GM21786 (cell line): ENCODE results near the gene RNU1-2.
"Not testable (repeated sequence)": the region's sequence is repeated elsewhere in the genome, so short reads cannot be mapped to it uniquely, and the experiment has no call there.

Source experiments
- ATAC-seq: cut with Tn5 transposase; IDR thresholded peaks from one replicate; pipeline ENCODE4 v1.9.1; 2021; ENCODE audit not compliant: unreplicated experiment

RNU1-2 gene

DNA sequence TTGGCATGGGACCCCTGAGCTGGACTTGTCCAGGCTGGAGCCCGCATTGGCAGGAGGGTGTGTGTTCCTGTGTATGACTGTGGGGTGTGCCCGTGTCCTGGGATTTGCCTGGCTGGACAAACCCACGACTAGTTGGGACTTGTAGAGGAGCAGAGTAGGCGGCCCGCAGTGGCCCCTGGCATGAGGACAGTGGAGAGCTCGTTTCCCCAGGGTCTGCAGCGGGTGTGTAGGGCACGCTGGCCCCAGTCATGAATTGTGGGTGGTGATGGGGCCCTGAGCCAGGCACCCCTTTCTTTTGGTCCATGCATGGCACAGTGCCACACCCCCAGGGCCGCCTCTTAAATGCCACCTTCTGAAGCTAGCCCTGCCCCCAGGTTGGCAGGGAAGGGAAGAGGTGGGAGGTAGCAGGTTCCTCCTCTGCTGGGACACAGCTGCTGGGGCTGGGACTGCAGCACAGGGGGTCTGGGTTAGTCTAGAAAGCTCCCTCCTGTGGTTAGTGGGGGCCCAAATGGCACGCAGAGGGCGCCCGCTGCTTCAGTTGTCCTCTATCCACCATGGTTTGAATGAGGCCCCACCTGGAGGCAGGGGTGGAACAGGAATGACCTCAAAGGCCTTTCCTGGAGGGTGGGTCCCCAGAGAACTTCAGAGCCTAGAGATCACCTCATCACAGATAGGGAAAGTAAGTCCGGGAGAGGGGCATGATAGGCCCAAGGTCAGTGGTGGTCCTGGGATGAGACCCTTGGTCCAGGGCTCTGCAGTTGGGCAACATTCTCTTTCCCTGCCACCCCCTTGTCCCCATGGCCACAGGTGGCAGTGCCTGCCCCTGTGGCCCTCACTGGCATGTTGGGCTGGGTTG lies 30.1 kb downstream of the RNU1-2 start:
- ATAC-seq = no peak

DNA sequence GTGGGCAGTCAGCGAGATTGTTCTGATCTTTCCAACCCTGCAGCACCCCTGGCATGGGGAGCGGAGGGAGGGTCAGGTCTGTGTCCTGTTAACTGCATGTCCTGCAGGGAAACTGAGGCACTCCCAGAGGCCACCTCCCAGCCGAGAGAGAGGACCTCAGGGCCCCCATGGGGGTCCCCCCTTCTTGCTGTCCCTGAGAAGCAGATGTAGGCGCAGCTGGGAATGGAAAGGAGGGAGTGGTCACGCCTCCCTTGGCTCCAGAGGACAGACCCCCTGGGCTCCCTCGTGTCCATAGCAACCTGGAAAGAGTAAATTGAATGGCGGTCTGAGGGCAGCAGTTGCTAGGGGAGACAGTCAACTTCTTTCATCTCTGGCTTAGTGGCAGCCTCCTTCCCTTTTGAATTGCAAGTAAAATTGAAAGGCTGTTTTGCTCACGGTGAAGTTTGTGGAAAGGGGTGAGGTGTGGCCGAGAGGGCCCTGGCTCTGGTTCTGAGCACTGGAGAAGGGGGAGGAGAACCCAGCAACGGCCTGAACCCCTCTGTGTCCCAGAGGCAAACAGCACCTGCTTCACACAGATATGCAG lies 30.8 kb downstream of the RNU1-2 start:
- no peak for ATAC-seq

DNA sequence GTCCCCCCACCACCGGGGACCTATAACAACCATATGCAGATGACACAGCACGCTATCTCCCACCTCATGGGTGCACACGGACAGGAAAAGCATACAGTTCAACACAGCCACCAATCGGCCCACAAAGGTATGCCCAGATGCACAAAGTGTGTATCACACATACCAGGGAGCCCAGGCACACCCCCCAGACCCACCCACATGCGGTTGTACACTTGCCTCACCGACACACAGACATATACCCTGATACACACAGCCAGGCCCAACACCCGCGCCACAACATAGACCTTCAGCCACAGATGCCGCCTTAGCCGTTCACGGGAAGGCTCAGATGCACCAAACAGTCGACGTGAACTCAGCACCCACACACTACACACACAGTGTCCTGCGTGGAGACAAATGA lies 31.5 kb downstream of the RNU1-2 start:
- no peak for ATAC-seq

DNA sequence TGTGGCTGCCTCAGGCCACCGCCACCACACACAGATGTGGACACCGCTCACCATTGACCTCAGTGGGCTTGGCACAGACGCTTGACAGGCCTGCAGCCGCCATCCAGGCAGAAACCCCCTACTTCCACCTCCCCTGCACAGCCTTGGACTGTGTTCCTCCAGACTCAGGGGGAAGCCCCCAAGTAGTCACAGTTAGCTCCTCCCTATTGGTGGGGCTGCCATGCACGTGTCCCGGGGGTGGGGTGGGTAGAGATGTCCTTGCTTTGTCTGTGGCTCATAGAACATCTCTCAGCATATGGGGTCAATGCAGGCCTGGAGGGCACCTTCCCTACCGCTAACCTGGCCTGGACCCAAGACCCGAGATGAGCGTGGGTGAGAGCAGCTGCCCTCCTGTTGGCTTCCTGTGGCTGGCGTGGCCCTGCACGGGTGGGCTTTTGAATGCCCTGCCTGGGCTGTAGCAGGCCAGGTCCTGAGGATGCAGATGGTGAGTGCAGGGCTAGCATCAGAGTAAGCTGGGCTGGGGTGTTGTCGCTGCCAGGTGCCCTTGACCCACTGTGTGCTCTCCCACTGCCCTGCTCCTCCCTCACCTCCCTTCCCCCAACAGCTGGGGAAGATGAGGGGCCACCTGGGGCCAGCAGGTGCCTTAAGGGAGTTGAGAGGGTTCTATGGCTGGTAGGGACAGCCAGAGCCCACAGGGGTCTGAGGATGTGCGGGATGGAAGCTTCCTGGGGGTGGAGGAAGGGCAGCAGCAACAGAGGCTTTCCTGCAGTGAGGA lies 32.1 kb downstream of the RNU1-2 start:
- ATAC-seq = no peak

DNA sequence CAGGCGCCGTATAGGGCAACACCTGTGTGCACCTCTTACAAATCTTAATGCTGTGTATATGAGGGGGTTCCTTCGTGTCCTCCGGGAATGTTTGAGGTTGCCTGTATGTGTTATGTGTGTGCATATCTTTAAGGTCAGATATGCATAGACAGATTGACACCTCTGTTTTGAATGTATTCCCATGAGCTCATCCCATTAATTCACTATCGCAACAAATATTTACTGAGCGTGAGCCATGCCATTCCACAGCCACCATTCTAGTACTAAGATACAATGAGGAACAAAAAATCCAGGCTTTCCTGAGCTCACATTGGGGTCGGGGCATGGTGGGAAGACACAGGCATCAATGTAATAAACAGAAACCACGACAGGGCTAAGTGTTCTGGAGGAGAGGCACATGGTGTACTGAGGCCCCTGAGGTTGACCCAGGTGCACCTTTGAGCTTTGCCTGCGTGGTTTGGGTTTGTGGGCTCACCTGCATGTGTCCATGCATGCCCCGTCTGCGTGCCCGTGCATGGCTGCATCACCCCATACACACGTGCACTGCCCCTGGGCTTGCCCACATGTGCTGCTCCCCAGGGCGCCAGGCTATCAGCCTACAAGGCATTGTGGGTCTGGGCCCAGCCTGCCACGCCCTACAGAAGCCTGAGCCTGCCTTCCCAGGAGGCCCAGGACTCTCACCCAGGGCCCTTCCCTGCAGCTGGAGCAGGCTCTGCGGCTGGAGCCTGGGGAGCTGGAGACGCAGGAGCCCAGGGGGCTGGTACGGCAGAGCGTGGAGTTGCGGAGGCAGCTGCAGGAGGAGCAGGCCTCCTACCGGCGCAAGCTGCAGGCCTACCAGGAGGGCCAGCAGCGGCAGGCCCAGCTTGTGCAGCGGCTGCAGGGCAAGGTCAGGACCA lies 33.6 kb downstream of the RNU1-2 start:
- not testable (repeated sequence) for ATAC-seq

DNA sequence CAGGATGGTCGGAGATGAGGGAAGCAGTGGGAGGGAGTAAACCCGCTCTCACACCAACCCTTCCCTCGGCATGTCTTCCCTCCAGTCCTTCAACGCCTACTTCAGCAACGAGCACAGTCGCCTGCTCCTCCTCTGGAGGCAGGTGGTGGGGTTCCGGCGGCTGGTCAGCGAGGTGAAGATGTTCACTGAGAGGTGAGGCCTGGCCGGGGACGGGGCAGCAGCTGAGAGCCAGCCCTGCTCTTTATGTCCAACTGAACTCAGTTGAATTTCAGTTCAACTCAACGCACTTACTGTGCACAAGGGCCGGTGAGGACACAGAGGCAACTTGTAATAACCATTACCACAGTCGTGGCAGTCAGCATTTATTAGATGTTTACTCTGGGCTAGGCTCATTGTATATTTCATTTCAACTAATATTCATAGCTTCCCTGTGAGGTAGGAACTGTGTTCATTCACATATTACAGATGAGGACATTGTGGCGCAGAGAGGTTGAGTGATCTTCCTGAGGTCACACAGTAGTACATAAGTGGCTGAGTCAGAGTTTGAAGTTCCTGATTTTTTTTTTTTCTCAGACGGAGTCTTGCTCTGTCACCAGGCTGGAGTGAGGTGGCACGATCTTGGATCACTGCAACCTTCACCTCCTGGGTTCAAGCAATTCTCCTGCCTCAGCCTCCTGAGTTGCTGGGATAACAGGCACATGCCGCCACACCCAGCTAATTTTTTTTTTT lies 35.6 kb downstream of the RNU1-2 start:
- ATAC-seq = not testable (repeated sequence)

- not testable (repeated sequence) for ATAC-seq
These were observed 38.2 kb downstream of the RNU1-2 start for GRCh38 chr1:16933945-16934344.

DNA sequence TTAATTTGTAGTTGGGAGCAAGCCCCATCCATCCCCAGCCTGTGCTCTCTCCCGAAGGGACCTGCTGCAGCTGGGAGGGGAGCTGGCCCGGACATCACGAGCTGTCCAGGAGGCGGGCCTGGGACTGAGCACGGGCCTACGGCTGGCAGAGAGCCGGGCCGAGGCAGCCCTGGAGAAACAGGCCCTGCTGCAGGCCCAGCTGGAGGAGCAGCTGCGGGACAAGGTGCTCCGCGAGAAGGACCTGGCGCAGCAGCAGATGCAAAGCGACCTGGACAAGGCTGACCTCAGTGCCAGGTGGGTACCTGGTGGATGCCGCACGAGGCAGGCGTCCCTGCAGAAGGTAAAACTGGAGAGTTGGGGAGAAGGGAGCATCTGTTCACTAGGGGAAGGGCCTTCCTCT lies 40.8 kb downstream of the RNU1-2 start:
- not testable (repeated sequence) for ATAC-seq

DNA sequence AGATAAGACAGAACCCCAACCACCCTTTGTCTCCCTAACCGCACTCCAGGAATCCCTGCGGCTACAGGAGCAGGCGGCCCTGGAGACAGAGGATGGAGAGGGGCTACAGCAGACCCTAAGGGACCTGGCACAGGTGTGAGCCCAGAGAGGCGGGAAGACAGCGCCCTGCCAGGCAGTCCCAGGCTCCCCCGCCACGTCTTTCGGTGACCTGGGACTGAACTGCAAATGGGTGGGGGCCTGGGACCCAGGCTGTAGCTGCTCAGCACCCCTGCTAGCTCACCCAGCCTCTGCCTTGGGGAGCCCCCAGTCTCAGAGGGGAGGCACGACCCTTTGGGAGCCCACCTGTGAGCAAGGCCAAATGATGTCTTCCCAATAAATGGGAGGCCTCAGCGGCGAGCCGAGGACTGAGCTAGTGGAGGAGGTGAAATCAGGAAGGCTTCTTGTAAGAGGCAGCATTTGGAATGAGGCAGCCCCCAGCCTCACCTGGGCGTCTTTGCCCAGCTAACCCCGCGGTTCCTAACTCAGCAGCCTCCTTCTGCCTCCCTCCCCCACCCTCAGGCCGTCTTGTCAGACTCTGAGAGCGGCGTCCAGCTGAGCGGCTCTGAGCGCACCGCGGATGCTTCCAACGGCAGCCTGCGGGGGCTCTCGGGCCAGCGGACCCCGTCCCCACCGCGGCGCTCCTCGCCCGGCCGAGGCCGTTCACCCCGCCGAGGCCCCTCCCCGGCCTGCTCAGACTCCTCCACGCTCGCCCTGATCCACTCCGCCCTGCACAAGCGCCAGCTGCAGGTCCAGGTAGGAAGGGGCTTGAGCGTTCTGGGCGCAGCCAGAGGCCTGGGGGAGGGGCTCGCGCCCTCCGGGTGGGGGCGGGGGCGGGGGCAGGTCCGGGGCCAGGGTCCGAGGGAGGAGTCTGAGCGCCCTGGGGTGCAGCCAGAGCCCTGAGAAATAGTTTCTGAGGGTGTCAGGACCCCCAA lies 42.9 kb downstream of the RNU1-2 start:
- no peak for ATAC-seq

DNA sequence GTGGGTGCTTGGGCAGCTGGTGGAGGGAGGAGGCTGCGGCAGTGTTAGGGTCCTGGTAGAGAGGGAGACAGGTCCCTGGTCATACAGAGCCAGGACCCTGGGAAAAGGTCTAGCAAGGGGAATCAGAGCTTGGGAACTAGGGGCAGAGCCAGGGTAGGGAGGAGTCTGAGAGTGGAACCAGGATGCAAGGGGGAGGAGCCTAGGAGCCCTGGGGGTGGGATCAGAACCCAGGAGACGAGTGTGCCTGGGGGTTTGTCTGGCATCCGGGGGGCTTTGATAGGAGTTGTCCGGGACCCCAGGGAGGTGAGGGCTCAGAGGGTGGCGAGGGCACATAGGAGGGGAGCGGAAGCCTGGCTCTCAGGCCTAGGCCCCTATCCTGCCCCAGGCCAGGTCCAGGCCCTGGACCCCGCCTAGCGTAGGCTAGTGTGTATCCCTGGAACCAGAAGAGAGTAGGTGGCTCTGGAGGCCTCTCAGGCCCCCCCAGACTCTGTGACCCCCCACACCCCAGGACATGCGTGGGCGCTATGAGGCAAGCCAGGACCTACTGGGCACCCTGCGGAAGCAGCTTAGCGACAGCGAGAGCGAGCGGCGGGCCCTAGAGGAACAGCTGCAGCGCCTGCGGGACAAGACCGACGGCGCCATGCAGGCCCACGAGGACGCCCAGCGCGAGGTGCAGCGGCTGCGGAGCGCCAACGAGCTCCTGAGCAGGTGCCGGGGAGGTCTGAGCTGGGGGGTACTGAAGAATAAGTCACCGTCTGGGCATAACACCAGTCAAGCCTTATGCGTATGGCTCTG lies 43.8 kb downstream of the RNU1-2 start:
- not testable (repeated sequence) for ATAC-seq

DNA sequence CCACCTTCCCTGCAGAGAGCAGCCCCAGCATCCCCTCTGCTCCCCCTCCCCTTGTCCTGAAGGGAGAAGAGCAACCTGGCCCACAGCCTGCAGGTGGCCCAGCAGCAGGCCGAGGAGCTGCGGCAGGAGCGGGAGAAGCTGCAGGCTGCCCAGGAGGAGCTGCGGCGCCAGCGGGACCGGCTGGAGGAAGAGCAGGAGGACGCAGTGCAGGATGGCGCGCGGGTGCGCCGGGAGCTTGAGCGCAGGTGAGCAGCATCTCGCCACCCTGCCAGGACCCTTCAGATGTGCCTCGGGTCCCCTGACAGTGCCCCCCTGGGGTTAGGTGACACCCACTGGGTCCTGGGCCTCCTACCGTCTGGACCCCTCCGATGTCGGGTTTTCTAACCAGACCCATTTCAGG lies 48.3 kb downstream of the RNU1-2 start:
- no peak for ATAC-seq

DNA sequence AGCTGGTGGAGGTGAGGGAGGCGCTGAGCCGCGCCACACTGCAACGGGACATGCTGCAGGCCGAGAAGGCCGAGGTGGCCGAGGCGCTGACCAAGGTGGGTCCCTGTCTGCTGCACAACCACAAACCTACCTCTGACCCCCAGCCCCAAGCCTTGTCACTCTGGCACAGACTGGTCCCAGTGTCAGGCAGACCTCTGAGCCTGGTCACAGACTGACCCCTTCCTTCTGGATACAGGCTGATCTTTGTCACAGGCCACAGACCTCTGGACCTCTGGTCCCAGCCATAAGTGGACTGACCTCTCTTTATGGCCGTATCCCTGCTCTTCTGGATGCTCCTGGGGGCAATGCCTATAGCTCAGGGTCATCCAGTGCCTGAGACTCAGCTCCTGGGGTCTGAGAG lies 49.7 kb downstream of the RNU1-2 start:
- not testable (repeated sequence) for ATAC-seq
